Choroid plexus epithelial cell (primary cell): ENCODE data around the gene ACO2.

ENCODE experiments used
- DNase-seq: peaks from one replicate; pipeline ENCODE4 v3.0.0-alpha.2; 2010; ENCODE audit warnings: low read depth
- H3K4me3 ChIP-seq: 2 replicates; pipeline ENCODE4 v1.5.1; 2011; ENCODE audit warnings: low read depth, mild to moderate bottlenecking, control low read depth, low read length, moderate library complexity
- CTCF ChIP-seq: conservative IDR thresholded peaks from 2 replicates; pipeline ENCODE4 v1.5.1; 2011; ENCODE audit warnings: low read depth, mild to moderate bottlenecking, control low read depth, inconsistent platforms, low read length, moderate library complexity

ACO2 gene

GRCh38 chr22:41573677-41574076 is 104.8 kb downstream of the ACO2 start:
- DNase-seq, result no peak

GRCh38 chr22:41574847-41575381 is 106.0 kb downstream of the ACO2 start:
- DNase-seq, result no peak
- no peak overlapping the region for H3K4me3 ChIP-seq
- TF ChIP-seq CTCF, result no peak

More at GRCh38 chr22:41573677-41574076, 104.8 kb downstream of the ACO2 start:
- H3K4me3 ChIP-seq, result no peak overlapping the region
- TF ChIP-seq CTCF, result no peak

GRCh38 chr22:41575533-41575932 is 106.6 kb downstream of the ACO2 start:
- no peak for DNase-seq
- H3K4me3 ChIP-seq, result no peak overlapping the region
- TF ChIP-seq CTCF, result no peak

GRCh38 chr22:41576877-41577276 is 108.0 kb downstream of the ACO2 start:
- peak; percentile 67 for DNase-seq
- no peak overlapping the region for H3K4me3 ChIP-seq
- peak; percentile 79 for TF ChIP-seq CTCF

- TF ChIP-seq CTCF, result no peak
- no peak overlapping the region for H3K4me3 ChIP-seq
- DNase-seq, result no peak
Observed at GRCh38 chr22:41578114-41578513, 109.2 kb downstream of the ACO2 start.
